SK-N-SH (cell line): ENCODE data around the gene BTG4. TPM values are rescaled to one million over a fixed set of nuclear protein-coding genes. Genes with fewer than 3 reads are reported as not detected.

Source experiments
- CTCF ChIA-PET: fragments of 300-600, 350-600 bp; formaldehyde crosslinking; extraction: SDS; loops from one replicate; lab custom pipeline; 2021; lab: Yijun Ruan, JAX
- POLR2A ChIA-PET: fragments of 350-600 bp; sonication (Branson Sonifier 250); formaldehyde crosslinking; extraction: SDS; loops from one replicate; lab custom pipeline; 2020; ENCODE audit warnings: antibody characterized with exemption, inconsistent platforms; lab: Yijun Ruan, JAX
- DNase-seq: peaks from one replicate; pipeline ENCODE4 v3.0.0; 2012
- H2AFZ ChIP-seq: fragments of 200-600 bp; sonication (generic); 2 replicates; pipeline ENCODE4 v1.8.1; 2016; ENCODE audit warnings: antibody characterized with exemption, mild to moderate bottlenecking, low read depth
- H3F3A ChIP-seq: fragments of 200-600 bp; sonication (generic); replicated peaks from 2 replicates; pipeline ENCODE3; 2016; ENCODE audit warnings: antibody characterized with exemption, mild to moderate bottlenecking; ENCODE audit not compliant: insufficient read depth
- H3K27ac ChIP-seq, 2 experiments: fragments of 200-500 bp in 1 of 2; fragments of 200-600 bp in 1 of 2; sonication (Bioruptor generic) in 1 of 2; sonication (generic), shearing (Covaris generic) in 1 of 2; 2 replicates each; pipeline versions ENCODE4 v1.5.1 to v1.6.1; 2014 to 2016; ENCODE audit warnings: low read depth in 2 of 2, inconsistent platforms in 1 of 2, low read length in 1 of 2, mild to moderate bottlenecking in 1 of 2, mixed read lengths in 1 of 2
- H3K27me3 ChIP-seq: fragments of 200-600 bp; sonication (generic), shearing (Covaris generic); 2 replicates; pipeline ENCODE4 v1.6.1; 2016; ENCODE audit warnings: mixed run types; ENCODE audit not compliant: insufficient read depth
- H3K36me3 ChIP-seq, 2 experiments: fragments of 200-500 bp in 1 of 2; fragments of 200-600 bp in 1 of 2; sonication (Bioruptor generic) in 1 of 2; sonication (generic) in 1 of 2; replicated peaks in 1 of 2; 2 replicates each; pipeline versions ENCODE3 to v1.5.1; 2014 to 2016; ENCODE audit warnings: low read length in 1 of 2, mild to moderate bottlenecking in 1 of 2; ENCODE audit not compliant: insufficient read depth in 2 of 2, control insufficient read depth in 1 of 2
- H3K4me1 ChIP-seq, 2 experiments: fragments of 200-500 bp in 1 of 2; fragments of 200-600 bp in 1 of 2; sonication (Bioruptor generic) in 1 of 2; sonication (generic), shearing (Covaris generic) in 1 of 2; 2 replicates each; pipeline versions ENCODE4 v1.5.1 to v1.6.1; 2014 to 2016; ENCODE audit warnings: low read depth in 1 of 2, low read length in 1 of 2, mixed run types in 1 of 2; ENCODE audit not compliant: insufficient read depth in 2 of 2, control insufficient read depth in 1 of 2
- H3K4me2 ChIP-seq: fragments of 200-600 bp; sonication (generic), shearing (Covaris generic); 2 replicates; pipeline ENCODE4 v1.6.1; 2017; ENCODE audit warnings: mixed run types
- H3K4me3 ChIP-seq, 2 experiments: fragments of 200-500 bp in 1 of 2; fragments of 200-600 bp in 1 of 2; sonication (Bioruptor generic) in 1 of 2; sonication (generic), shearing (Covaris generic) in 1 of 2; 2 replicates each; pipeline versions ENCODE4 v1.5.1 to v1.8.1; 2014 to 2016; ENCODE audit warnings: low read depth in 2 of 2, inconsistent platforms in 1 of 2, low read length in 1 of 2, mild to moderate bottlenecking in 1 of 2, mixed read lengths in 1 of 2, moderate library complexity in 1 of 2
- H3K79me2 ChIP-seq: fragments of 200-600 bp; sonication (generic); 2 replicates; pipeline ENCODE4 v1.8.1; 2017; ENCODE audit warnings: mild to moderate bottlenecking; ENCODE audit not compliant: insufficient read depth
- H3K9ac ChIP-seq: fragments of 200-600 bp; sonication (generic); 2 replicates; pipeline ENCODE4 v1.6.1; 2017; ENCODE audit warnings: mixed run types
- H3K9me2 ChIP-seq: fragments of 200-600 bp; sonication (generic); 2 replicates; pipeline ENCODE4 v1.6.1; 2017; ENCODE audit warnings: mixed run types
- H3K9me3 ChIP-seq: fragments of 200-600 bp; sonication (generic); 2 replicates; pipeline ENCODE4 v1.6.1; 2017; ENCODE audit warnings: mixed run types, mild to moderate bottlenecking, moderate library complexity
- H4K20me1 ChIP-seq: fragments of 200-600 bp; sonication (generic); 2 replicates; pipeline ENCODE4 v1.6.1; 2017; ENCODE audit warnings: mild to moderate bottlenecking, mixed run types; ENCODE audit not compliant: insufficient read depth
- CHD2 ChIP-seq: fragments of 150-350 bp; IDR thresholded peaks from 2 replicates; pipeline ENCODE4 v1.6.1; 2018; ENCODE audit warnings: low read length; ENCODE audit not compliant: partially characterized antibody
- CTCF ChIP-seq: fragments of 200-600 bp; sonication (generic); IDR thresholded peaks from 2 replicates; pipeline ENCODE4 v1.6.1; 2017; ENCODE audit warnings: antibody characterized with exemption, mild to moderate bottlenecking, moderate library complexity
- EZH2phosphoT487 ChIP-seq: fragments of 200-600 bp; sonication (generic); IDR thresholded peaks from 2 replicates; pipeline ENCODE4 v1.6.1; 2017; ENCODE audit warnings: low read depth, mixed run types, mild to moderate bottlenecking, antibody characterized with exemption, moderate library complexity, borderline replicate concordance
- FOSL2 ChIP-seq: IDR thresholded peaks from 2 replicates; pipeline ENCODE4 v1.4.0; 2012; ENCODE audit warnings: low read depth, mild to moderate bottlenecking, moderate library complexity, borderline replicate concordance
- FOXM1 ChIP-seq: IDR thresholded peaks from 2 replicates; pipeline ENCODE4 v1.4.0; 2012; ENCODE audit warnings: low read depth, mild to moderate bottlenecking
- GABPA ChIP-seq: IDR thresholded peaks from 2 replicates; pipeline ENCODE4 v1.4.0; 2012; ENCODE audit warnings: low read depth, mild to moderate bottlenecking
- JUND ChIP-seq: IDR thresholded peaks from 2 replicates; pipeline ENCODE4 v1.4.0; 2012
- MAX ChIP-seq: IDR thresholded peaks from 2 replicates; pipeline ENCODE4 v1.4.0; 2012; ENCODE audit warnings: low read depth
- MXI1 ChIP-seq: IDR thresholded peaks from 2 replicates; pipeline ENCODE4 v1.6.1; 2012; ENCODE audit warnings: mild to moderate bottlenecking, low read depth, low read length, improper control_type of control experiment
- POLR2AphosphoS5 ChIP-seq: IDR thresholded peaks from 2 replicates; pipeline ENCODE4 v1.6.1; 2012; ENCODE audit warnings: low read depth, low read length
- REST ChIP-seq: IDR thresholded peaks from 2 replicates; pipeline ENCODE4 v1.6.1; 2012; ENCODE audit warnings: mild to moderate bottlenecking, low read depth, low read length, moderate library complexity
- TCF12 ChIP-seq: IDR thresholded peaks from 2 replicates; pipeline ENCODE4 v1.4.0; 2012
- YY1 ChIP-seq: IDR thresholded peaks from 2 replicates; pipeline ENCODE4 v1.4.0; 2012; ENCODE audit warnings: low read depth, mild to moderate bottlenecking
- WGBS: methylation state at CpG from one replicate; pipeline ENCODE4 v1.1.6; 2017; ENCODE audit warnings: low lambda C conversion rate; 5-methylcytosine and 5-hydroxymethylcytosine counted together
- polyA plus RNA-seq, 3 experiments: library from polyadenylated mRNA; depleted of rRNA; stranded (reverse); fragments of >200 nt; gene quantifications; 2 replicates each; pipeline ENCODE4 v1.2.3, GENCODE V29; 2012

The BTG4 gene
- polyA plus RNA-seq, 1 of the 3 experiments (the other 2 are of a cell fraction): 0.26 TPM

- peaks cover 62% of the 10 kb centered on the region for H3F3A ChIP-seq
- TF ChIP-seq FOSL2 (peak; percentile 28; the same call in 1 of the 2 replicates), POLR2AphosphoS5 (no peak), JUND (0 out of 2 replicates have a peak, but pooled peaks have one; percentile 6), EZH2phosphoT487 (no peak), MXI1 (no peak), TCF12 (peak; percentile 28; the same call in 1 of the 2 replicates)
- no peaks in the 10 kb centered on the region for H3K79me2 ChIP-seq
- H3K27me3 ChIP-seq: no peaks in the 10 kb centered on the region
- peak overlapping the region in 1 of 2 experiments; percentile 91; a peak in 3 of 4 replicates for H3K27ac ChIP-seq
- no peaks in the 10 kb centered on the region for H3K9me2 ChIP-seq
- peak overlapping the region; percentile 23; the same call in 1 of the 2 replicates for H3K4me2 ChIP-seq
- ChIA-PET CTCF (interaction anchor here (0.8 to 1.0 kb wide), 2 partner anchors 18 to 108 kb away, joined by 3 to 4 read pairs; no protein-coding TSS in a partner anchor), POLR2A (no interaction called here)
- H3K4me3 ChIP-seq: no peak overlapping the region
- H3K4me1 ChIP-seq: peaks cover 0 to 29% of the 10 kb centered on the region in 2 experiments
- H3K36me3 ChIP-seq: no peaks in the 10 kb centered on the region
- DNase-seq: no peak
- no peaks in the 10 kb centered on the region for H4K20me1 ChIP-seq
- no peak overlapping the region for H2AFZ ChIP-seq
- H3K9me3 ChIP-seq: no peaks in the 10 kb centered on the region
- peak overlapping the region; percentile 71 for H3K9ac ChIP-seq
Observed at GRCh38 chr11:111531136-111531535, 18.9 kb upstream of the BTG4 start.

- Histone ChIP-seq H3K36me3 (no peaks in the 10 kb centered on the region), H3K4me1 (peaks cover 0 to 29% of the 10 kb centered on the region in 2 experiments), H3K27me3 (no peaks in the 10 kb centered on the region), H3F3A (peaks cover 64% of the 10 kb centered on the region), H2AFZ (peak overlapping the region; percentile 4; the same call in 1 of the 2 replicates), H3K79me2 (no peaks in the 10 kb centered on the region), H3K27ac (peak overlapping the region in 1 of 2 experiments; percentile 91; a peak in 3 of 4 replicates), H4K20me1 (no peaks in the 10 kb centered on the region), H3K9me3 (no peaks in the 10 kb centered on the region), H3K4me3 (no peak overlapping the region), H3K4me2 (no peak overlapping the region), H3K9me2 (no peaks in the 10 kb centered on the region), H3K9ac (no peak overlapping the region)
- DNase-seq: no peak
- TF ChIP-seq CTCF (no peak), YY1 (no peak), FOXM1 (no peak), CHD2 (no peak), POLR2AphosphoS5 (no peak), GABPA (no peak), REST (no peak), MAX (no peak)
- 81% methylated on average over 3 of the region's 3 CpGs for WGBS
- ChIA-PET POLR2A (no interaction called here), CTCF (interaction anchor here (0.8 to 1.4 kb wide), 3 partner anchors 11 to 16 kb away, joined by 3 read pairs; partner anchors contain the start of gene HOATZ)
Observed at GRCh38 chr11:111530091-111530490, 17.9 kb upstream of the BTG4 start.
